RWPE1 (cell line): ENCODE data around the gene PTPRD.

Experiments used
- CTCF ChIA-PET: fragments of 350-600 bp; sonication (Branson Sonifier 250); formaldehyde crosslinking; extraction: SDS; loops from one replicate; lab custom pipeline; 2021; lab: Yijun Ruan, JAX
- POLR2A ChIA-PET: fragments of 400-600 bp; formaldehyde crosslinking; extraction: SDS; loops from one replicate; lab custom pipeline; 2020; ENCODE audit warnings: antibody characterized with exemption; ENCODE audit not compliant: low non-redundant PET; lab: Yijun Ruan, JAX
- DNase-seq: peaks from one replicate; pipeline ENCODE4 v3.0.0; 2012; ENCODE audit warnings: low spot score
- H3K27ac ChIP-seq: fragments of 450-650 bp; 2 replicates; pipeline ENCODE4 v1.5.1; 2017
- TF ChIP-seq, protein P1 (sequence below): fragments of 450-650 bp; conservative IDR thresholded peaks from 2 replicates; pipeline ENCODE4 v1.5.1; 2017; ENCODE audit warnings: low read depth, mild to moderate bottlenecking

The PTPRD gene

DNA sequence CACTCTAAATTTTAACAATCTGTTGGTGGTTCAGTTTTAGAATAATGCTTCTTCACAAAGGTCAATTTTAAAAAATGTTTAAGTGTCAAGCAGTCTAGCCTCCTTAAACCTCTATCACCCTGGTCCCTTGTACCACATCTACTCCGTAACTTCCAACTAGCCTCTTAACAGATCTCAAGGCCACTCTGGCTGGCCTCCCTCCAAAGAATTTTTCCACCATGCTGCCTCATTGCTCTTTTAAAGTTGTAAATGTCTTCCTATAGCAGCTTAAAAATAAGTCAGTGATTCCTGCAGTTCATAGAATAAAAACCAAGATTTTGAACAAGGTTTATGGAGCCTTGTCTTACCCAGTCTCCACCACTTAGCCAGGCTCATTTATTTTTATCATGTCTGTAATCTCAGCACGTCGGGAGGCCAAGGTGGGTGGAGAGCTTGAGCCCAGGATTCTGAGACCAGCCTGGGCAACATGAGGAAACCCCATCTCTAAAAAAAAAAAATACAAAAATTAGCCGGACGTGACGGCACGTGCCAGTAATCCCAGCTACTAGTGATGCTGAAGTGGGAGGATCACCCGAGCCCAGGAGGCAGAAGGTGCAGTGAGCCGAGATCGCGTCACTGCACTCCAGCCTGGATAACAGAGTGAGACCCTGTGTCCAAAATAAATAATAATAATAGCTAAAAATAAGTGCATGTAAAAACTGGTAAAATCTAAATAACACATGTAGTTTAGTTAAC is 1888.4 kb downstream of the PTPRD start:
- POLR2A ChIA-PET: no interaction called here

DNA sequence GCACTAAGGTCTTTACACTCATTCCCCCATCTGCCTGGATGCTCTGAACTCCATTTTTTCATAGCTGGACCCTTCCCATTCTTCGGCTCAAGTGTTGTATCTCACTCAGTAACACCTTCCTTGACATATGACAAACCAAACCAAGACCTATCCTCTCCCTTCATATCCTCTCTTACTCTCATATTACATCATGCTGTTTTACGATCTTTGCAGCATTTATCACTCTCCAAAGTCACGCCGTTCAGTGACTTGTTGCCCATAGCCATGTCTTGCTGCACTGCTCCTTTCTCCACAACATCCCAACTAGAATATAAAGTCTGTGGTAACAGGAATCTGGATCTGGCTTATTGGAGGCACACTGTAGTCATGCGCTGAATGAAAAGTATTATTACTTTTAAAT is 1889.6 kb downstream of the PTPRD start:
- DNase-seq: no peak
- CTCF ChIA-PET: no interaction called here
- POLR2A ChIA-PET: no interaction called here
- H3K27ac ChIP-seq: no peak overlapping the region
- TF ChIP-seq, protein P1, sequence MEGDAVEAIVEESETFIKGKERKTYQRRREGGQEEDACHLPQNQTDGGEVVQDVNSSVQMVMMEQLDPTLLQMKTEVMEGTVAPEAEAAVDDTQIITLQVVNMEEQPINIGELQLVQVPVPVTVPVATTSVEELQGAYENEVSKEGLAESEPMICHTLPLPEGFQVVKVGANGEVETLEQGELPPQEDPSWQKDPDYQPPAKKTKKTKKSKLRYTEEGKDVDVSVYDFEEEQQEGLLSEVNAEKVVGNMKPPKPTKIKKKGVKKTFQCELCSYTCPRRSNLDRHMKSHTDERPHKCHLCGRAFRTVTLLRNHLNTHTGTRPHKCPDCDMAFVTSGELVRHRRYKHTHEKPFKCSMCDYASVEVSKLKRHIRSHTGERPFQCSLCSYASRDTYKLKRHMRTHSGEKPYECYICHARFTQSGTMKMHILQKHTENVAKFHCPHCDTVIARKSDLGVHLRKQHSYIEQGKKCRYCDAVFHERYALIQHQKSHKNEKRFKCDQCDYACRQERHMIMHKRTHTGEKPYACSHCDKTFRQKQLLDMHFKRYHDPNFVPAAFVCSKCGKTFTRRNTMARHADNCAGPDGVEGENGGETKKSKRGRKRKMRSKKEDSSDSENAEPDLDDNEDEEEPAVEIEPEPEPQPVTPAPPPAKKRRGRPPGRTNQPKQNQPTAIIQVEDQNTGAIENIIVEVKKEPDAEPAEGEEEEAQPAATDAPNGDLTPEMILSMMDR: no peak

More for the DNA sequence above, 1888.4 kb downstream of the PTPRD start:
- CTCF ChIA-PET: no interaction called here
- DNase-seq: no peak
- TF ChIP-seq, protein P1: no peak
- no peak overlapping the region for H3K27ac ChIP-seq

DNA sequence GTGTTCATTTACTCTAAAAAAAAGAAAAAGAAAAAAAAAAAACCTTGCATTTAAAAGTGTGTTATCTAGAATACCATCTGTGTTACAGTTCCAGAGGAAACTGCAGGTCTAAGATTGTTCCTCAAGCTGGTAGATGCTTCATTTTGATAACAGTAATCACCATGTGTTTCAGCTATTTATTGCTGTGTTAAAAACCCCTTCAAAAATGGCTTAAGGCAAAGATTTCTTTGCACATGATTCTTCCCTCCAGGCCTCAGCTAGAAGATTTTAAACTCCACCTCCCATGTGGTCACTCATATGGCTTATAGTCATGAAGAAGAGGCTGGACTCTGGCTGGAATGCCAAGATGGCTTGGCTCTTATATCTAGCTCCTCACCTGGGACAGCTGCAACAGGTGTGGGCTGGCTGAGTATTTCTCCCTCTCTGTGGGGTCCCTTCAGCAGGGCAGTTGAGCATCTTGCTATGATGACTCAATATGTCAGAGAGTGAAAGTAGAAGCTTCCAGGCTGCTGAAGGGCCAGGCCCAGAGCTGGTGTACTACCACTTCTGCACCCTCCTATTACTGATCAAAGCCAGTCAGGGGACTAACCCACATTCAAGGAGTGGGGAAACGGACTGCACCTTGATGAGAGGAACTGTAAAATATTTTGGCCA is 1892.8 kb downstream of the PTPRD start:
- TF ChIP-seq, protein P1: no peak
- POLR2A ChIA-PET: no interaction called here
- DNase-seq: no peak
- CTCF ChIA-PET: no interaction called here
- no peak overlapping the region for H3K27ac ChIP-seq

DNA sequence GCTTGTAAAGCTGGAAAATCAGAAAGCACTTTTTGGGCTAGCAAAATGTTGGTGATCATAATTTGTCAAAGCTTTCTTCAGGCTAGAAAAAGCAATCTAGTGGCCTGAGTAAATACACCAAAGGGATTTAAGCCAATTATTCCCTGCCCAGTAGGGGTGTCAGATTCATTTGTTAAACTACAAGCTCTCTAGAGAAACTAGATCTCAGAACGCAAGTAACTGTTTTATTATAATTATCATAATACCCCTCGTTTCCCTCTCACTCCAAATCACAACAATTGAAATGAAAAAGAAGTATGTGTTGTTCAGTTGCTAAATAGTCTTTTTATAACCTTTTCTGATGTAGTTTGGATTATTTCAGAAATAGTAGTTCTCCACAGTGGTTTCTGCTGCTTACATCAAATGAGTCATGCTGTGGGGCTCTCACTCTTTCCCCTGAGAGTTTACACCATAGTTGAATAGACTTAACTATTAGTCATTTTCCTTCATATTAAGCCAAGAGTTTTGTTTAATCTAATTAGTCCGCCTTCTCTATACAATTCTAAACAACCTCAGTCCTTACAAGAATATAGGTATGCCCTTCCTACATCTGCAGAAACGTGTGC is 1894.6 kb downstream of the PTPRD start:
- DNase-seq: no peak
- H3K27ac ChIP-seq: no peak overlapping the region
- TF ChIP-seq, protein P1: no peak
- ChIA-PET CTCF (no interaction called here), POLR2A (no interaction called here)

DNA sequence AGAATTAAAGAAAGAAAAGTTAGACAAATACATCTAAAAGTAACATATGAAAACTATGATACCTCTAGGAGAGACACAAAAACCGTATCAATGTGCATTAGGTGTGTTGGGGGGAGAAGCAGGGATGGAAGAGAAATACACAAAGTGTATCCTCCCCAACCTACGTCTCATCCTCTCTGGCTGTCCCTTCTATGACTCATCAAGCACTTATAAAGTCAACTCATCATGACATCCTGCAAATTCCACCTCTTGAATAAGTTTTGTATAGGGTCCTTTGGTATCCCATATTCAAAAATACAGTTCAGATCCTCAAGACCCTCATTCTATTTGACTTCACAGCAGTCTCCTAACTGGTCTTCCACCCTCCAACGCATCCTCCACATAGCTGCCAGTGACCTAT is 1895.7 kb downstream of the PTPRD start:
- POLR2A ChIA-PET: no interaction called here
- DNase-seq: no peak
- no peak overlapping the region for H3K27ac ChIP-seq
- CTCF ChIA-PET: no interaction called here
- TF ChIP-seq, protein P1: no peak

DNA sequence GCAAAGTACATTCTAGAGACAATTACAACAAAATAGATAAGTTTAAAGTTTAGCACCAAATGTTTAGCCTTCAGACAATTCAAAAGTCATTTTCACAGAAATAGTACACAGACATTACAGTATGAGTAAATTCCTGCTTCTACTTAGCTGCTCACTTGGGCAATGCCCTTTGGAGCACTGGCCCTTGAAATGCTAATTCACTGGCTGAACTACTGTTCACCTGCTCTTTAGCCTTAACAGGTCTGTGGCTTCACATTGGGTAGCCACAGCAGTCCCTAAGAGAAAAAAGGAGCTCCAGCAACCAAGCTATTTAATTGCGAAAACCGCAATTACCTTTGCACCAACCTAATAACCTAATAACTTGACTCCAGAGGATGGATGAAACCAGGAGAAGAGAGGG is 1897.0 kb downstream of the PTPRD start:
- TF ChIP-seq, protein P1: no peak
- no peak for DNase-seq
- ChIA-PET CTCF (no interaction called here), POLR2A (no interaction called here)
- H3K27ac ChIP-seq: no peak overlapping the region
